ENCODE measurements around the gene MPLKIP.
"Not testable (repeated sequence)": the region's sequence is repeated elsewhere in the genome, so short reads cannot be mapped to it uniquely, and the experiment has no call there.

Gene MPLKIP

GRCh38 chr7:40133561-40134427 is 628 bp downstream of the MPLKIP start:
- DNase-seq (ENCODE audit: low spot score), result peak; percentile 18

- no peak for DNase-seq (ENCODE audit: low spot score)
Observed at GRCh38 chr7:40122940-40123254, 11.5 kb downstream of the MPLKIP start.

GRCh38 chr7:40122100-40122939 is 12.1 kb downstream of the MPLKIP start:
- DNase-seq (ENCODE audit: low spot score), result not testable (repeated sequence)

- no peak for DNase-seq (ENCODE audit: low spot score)
Observed at GRCh38 chr7:40120020-40120419, 14.4 kb downstream of the MPLKIP start.

- DNase-seq (ENCODE audit: low spot score), result not testable (repeated sequence)
Observed at GRCh38 chr7:40118201-40118600, 16.2 kb downstream of the MPLKIP start.

GRCh38 chr7:40117199-40117598 is 17.2 kb downstream of the MPLKIP start:
- not testable (repeated sequence) for DNase-seq (ENCODE audit: low spot score)

GRCh38 chr7:40115936-40116335 is 18.5 kb downstream of the MPLKIP start:
- no peak for DNase-seq (ENCODE audit: low spot score)

GRCh38 chr7:40105879-40106473 is 28.4 kb downstream of the MPLKIP start:
- no peak for DNase-seq (ENCODE audit: low spot score)

GRCh38 chr7:40102897-40103296 is 31.5 kb downstream of the MPLKIP start:
- no peak for DNase-seq (ENCODE audit: low spot score)

- no peak for DNase-seq (ENCODE audit: low spot score)
Observed at GRCh38 chr7:40101201-40101600, 33.2 kb downstream of the MPLKIP start.

- DNase-seq (ENCODE audit: low spot score), result no peak
Observed at GRCh38 chr7:40099837-40100236, 34.6 kb downstream of the MPLKIP start.

GRCh38 chr7:40098810-40099209 is 35.6 kb downstream of the MPLKIP start:
- no peak for DNase-seq (ENCODE audit: low spot score)

GRCh38 chr7:40097728-40098127 is 36.7 kb downstream of the MPLKIP start:
- no peak for DNase-seq (ENCODE audit: low spot score)

GRCh38 chr7:40095695-40096327 is 38.6 kb downstream of the MPLKIP start:
- DNase-seq (ENCODE audit: low spot score), result no peak

- no peak for DNase-seq (ENCODE audit: low spot score)
Observed at GRCh38 chr7:40095230-40095629, 39.2 kb downstream of the MPLKIP start.

- DNase-seq (ENCODE audit: low spot score), result no peak
Observed at GRCh38 chr7:40093631-40094350, 40.6 kb downstream of the MPLKIP start.

- DNase-seq (ENCODE audit: low spot score), result no peak
Observed at GRCh38 chr7:40092182-40092581, 42.2 kb downstream of the MPLKIP start.

GRCh38 chr7:40077849-40078248 is 56.6 kb downstream of the MPLKIP start:
- DNase-seq (ENCODE audit: low spot score), result no peak
